Measurements from ENCODE around the gene VEZF1. TPM values are rescaled to one million over a fixed set of nuclear protein-coding genes. Genes with fewer than 3 reads are reported as not detected.

VEZF1 gene
- total RNA-seq, 1 experiment from 2014 or later = 52.1 TPM

GRCh38 chr17:57982452-57983170 is 5.4 kb downstream of the VEZF1 start:
- Histone ChIP-seq H3K4me3 (ENCODE audit: low read depth, low read length) (no peak overlapping the region), H3K9me3 (no peaks in the 10 kb centered on the region), H3K36me3 (ENCODE audit: control insufficient read depth, insufficient read depth, low read length) (no peaks in the 10 kb centered on the region; the same call in 1 of the 2 replicates), H3K4me1 (peaks cover 29% of the 10 kb centered on the region), H3K27me3 (replicated peaks; ENCODE audit: control insufficient read depth, insufficient read depth, low read length) (no peaks in the 10 kb centered on the region)
- Mint-ChIP-seq H3K27me3 (ENCODE audit: insufficient read depth, unreplicated experiment) (no peaks in the 10 kb centered on the region), H3K36me3 (ENCODE audit: insufficient read depth, unreplicated experiment) (peaks cover 81% of the 10 kb centered on the region), H3K4me3 (ENCODE audit: unreplicated experiment) (no peak overlapping the region), H3K4me1 (ENCODE audit: low read depth, unreplicated experiment) (peaks cover 30% of the 10 kb centered on the region), H3K9me3 (ENCODE audit: unreplicated experiment) (no peaks in the 10 kb centered on the region), H3K27ac (ENCODE audit: unreplicated experiment) (no peak overlapping the region)
- ChIA-PET CTCF (interaction anchor here (0.9 kb wide), 1 partner anchor 90 kb away, joined by 3 read pairs; no protein-coding TSS in a partner anchor), POLR2A (no interaction called here)
- BruUV-seq (replicated peaks) = no TSS peak
- TF ChIP-seq CTCF (IDR thresholded peaks at IDR 0.05; ENCODE audit: insufficient read depth in 1 of 2, low read depth in 1 of 2, low read length in 1 of 2, severe bottlenecking in 1 of 2, unreplicated experiment in 1 of 2) = no peak
- intact Hi-C loops (cut with micrococcal nuclease; ENCODE audit: unreplicated experiment) = no loop called here
- DNase-seq = no peak

- BruUV-seq (replicated peaks) = no TSS peak
- Mint-ChIP-seq H3K27me3 (ENCODE audit: insufficient read depth, unreplicated experiment) (no peaks in the 10 kb centered on the region), H3K4me3 (ENCODE audit: unreplicated experiment) (no peak overlapping the region), H3K36me3 (ENCODE audit: insufficient read depth, unreplicated experiment) (peaks cover 87% of the 10 kb centered on the region), H3K4me1 (ENCODE audit: low read depth, unreplicated experiment) (peaks cover 30% of the 10 kb centered on the region), H3K9me3 (ENCODE audit: unreplicated experiment) (no peaks in the 10 kb centered on the region), H3K27ac (ENCODE audit: unreplicated experiment) (no peak overlapping the region)
- H3K27me3 ChIP-seq (replicated peaks; ENCODE audit: control insufficient read depth, insufficient read depth, low read length) = no peaks in the 10 kb centered on the region
- intact Hi-C loops (cut with micrococcal nuclease; ENCODE audit: unreplicated experiment) = no loop called here
- peaks cover 23% of the 10 kb centered on the region for H3K4me1 ChIP-seq
- no peaks in the 10 kb centered on the region for H3K9me3 ChIP-seq
- POLR2A ChIA-PET = interaction anchor here (0.7 kb wide), 1 partner anchor 121 kb away, joined by 4 read pairs; no protein-coding TSS in a partner anchor
- H3K4me3 ChIP-seq (ENCODE audit: low read depth, low read length) = no peak overlapping the region
- DNase-seq = no peak
- no peaks in the 10 kb centered on the region; the same call in 1 of the 2 replicates for H3K36me3 ChIP-seq (ENCODE audit: control insufficient read depth, insufficient read depth, low read length)
- no peak for TF ChIP-seq CTCF (IDR thresholded peaks at IDR 0.05; ENCODE audit: insufficient read depth in 1 of 2, low read depth in 1 of 2, low read length in 1 of 2, severe bottlenecking in 1 of 2, unreplicated experiment in 1 of 2)
- CTCF ChIA-PET = no interaction called here
These were observed 7.5 kb downstream of the VEZF1 start for GRCh38 chr17:57980522-57980921.

GRCh38 chr17:57979076-57979475 is 9.0 kb downstream of the VEZF1 start:
- H3K27me3 Mint-ChIP-seq (ENCODE audit: insufficient read depth, unreplicated experiment) = no peaks in the 10 kb centered on the region
- H3K27ac Mint-ChIP-seq (ENCODE audit: unreplicated experiment) = peak overlapping the region; percentile 10
- no peak overlapping the region for H3K4me3 Mint-ChIP-seq (ENCODE audit: unreplicated experiment)
- Histone ChIP-seq H3K4me3 (ENCODE audit: low read depth, low read length) (no peak overlapping the region), H3K27me3 (replicated peaks; ENCODE audit: control insufficient read depth, insufficient read depth, low read length) (no peaks in the 10 kb centered on the region), H3K4me1 (peaks cover 17% of the 10 kb centered on the region), H3K36me3 (ENCODE audit: control insufficient read depth, insufficient read depth, low read length) (peaks cover 2% of the 10 kb centered on the region), H3K9me3 (no peaks in the 10 kb centered on the region)
- H3K9me3 Mint-ChIP-seq (ENCODE audit: unreplicated experiment) = no peaks in the 10 kb centered on the region
- TF ChIP-seq CTCF (IDR thresholded peaks at IDR 0.05; ENCODE audit: insufficient read depth in 1 of 2, low read depth in 1 of 2, low read length in 1 of 2, severe bottlenecking in 1 of 2, unreplicated experiment in 1 of 2) = no peak
- H3K4me1 Mint-ChIP-seq (ENCODE audit: low read depth, unreplicated experiment) = peaks cover 31% of the 10 kb centered on the region
- peaks cover 88% of the 10 kb centered on the region for H3K36me3 Mint-ChIP-seq (ENCODE audit: insufficient read depth, unreplicated experiment)
- no peak for DNase-seq
- BruUV-seq (replicated peaks) = no TSS peak
- ChIA-PET CTCF (interaction anchor here (0.5 kb wide), 1 partner anchor 30 kb away, joined by 3 read pairs; no protein-coding TSS in a partner anchor), POLR2A (no interaction called here)
- intact Hi-C loops (cut with micrococcal nuclease; ENCODE audit: unreplicated experiment) = no loop called here
